PC-3 (cell line): ENCODE measurements around the gene ZDHHC8.

ENCODE experiments used
- EZH2phosphoT487 ChIP-seq: fragments of 300-600 bp; sonication (generic); IDR thresholded peaks from 2 replicates; pipeline ENCODE4 v1.6.1; 2018; ENCODE audit warnings: mild to moderate bottlenecking, antibody characterized with exemption, low read length, borderline replicate concordance
- TF ChIP-seq, protein P1 (sequence below): fragments of 300-600 bp; sonication (generic); conservative IDR thresholded peaks from 2 replicates; pipeline ENCODE4 v1.5.1; 2017; ENCODE audit warnings: antibody characterized with exemption, low read depth, mild to moderate bottlenecking, low read length

DNA sequence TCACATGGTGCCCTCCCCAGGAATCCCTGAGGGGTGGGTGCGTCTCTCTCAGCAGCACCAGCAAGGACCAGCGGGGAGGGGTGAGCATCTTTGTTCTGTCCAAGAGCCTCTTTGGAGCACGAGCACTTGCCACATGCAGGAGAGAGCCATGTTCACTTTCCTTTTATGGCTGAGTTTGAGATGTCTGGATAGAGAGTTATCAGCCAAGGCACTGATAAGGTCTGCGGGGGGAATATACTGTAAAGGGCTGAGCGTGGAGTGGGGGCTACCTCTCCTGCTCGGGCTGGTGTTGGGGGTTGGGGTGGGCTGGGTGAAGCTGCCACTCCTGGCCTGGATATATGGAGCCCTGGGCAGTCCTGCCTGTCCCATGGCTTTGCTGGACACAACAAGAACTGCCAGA is 54.1 kb downstream of the ZDHHC8 start:
- TF ChIP-seq, protein P1, sequence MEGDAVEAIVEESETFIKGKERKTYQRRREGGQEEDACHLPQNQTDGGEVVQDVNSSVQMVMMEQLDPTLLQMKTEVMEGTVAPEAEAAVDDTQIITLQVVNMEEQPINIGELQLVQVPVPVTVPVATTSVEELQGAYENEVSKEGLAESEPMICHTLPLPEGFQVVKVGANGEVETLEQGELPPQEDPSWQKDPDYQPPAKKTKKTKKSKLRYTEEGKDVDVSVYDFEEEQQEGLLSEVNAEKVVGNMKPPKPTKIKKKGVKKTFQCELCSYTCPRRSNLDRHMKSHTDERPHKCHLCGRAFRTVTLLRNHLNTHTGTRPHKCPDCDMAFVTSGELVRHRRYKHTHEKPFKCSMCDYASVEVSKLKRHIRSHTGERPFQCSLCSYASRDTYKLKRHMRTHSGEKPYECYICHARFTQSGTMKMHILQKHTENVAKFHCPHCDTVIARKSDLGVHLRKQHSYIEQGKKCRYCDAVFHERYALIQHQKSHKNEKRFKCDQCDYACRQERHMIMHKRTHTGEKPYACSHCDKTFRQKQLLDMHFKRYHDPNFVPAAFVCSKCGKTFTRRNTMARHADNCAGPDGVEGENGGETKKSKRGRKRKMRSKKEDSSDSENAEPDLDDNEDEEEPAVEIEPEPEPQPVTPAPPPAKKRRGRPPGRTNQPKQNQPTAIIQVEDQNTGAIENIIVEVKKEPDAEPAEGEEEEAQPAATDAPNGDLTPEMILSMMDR, result no peak
- no peak for TF ChIP-seq EZH2phosphoT487
